H1 (cell line): ENCODE data around the gene BCL2L13. TPM values are rescaled to one million over a fixed set of nuclear protein-coding genes. Genes with fewer than 3 reads are reported as not detected.

Source experiments
- GABPA ChIP-seq: IDR thresholded peaks from 2 replicates; pipeline ENCODE4 v1.6.1; 2011; ENCODE audit warnings: mild to moderate bottlenecking, low read length, moderate library complexity, borderline replicate concordance; ENCODE audit not compliant: insufficient read depth
- MAFK ChIP-seq: IDR thresholded peaks from 2 replicates; pipeline ENCODE4 v1.6.1; 2012; ENCODE audit warnings: low read depth, mild to moderate bottlenecking, improper control_type of control experiment, low read length
- SP1 ChIP-seq: IDR thresholded peaks from 2 replicates; pipeline ENCODE4 v1.6.1; 2011; ENCODE audit warnings: low read depth, low read length
- polyA plus RNA-seq, 7 experiments: library from polyadenylated mRNA; depleted of rRNA in 3 of 7; stranded (reverse) in 5 of 7; unstranded in 2 of 7; fragments of >200 nt in 5 of 7; fragments of 200-250 nt in 2 of 7; gene quantifications; 1 replicate in 5 of 7; 2 replicates in 1 of 7; 4 replicates in 1 of 7; pipeline versions ENCODE4 v1.2.1 to v1.2.3, GENCODE V29; 2011 to 2013; ENCODE audit warnings: missing spikeins in 2 of 7, mixed read lengths in 2 of 7
- total RNA-seq: library from RNA; stranded (reverse); fragmentation: NEBNext Ultra II Directional; extraction: Animal tissue kit (Norgen Biotek cat#: 25700); gene quantifications from 2 replicates; pipeline ENCODE4 v1.2.1, GENCODE V29; 2021
- TF ChIP-seq, protein P1 (sequence below): IDR thresholded peaks from 2 replicates; pipeline ENCODE4 v1.6.1; 2012; ENCODE audit warnings: low read length, inconsistent platforms

BCL2L13 gene
- total and polyA plus RNA-seq, 2 of the 8 experiments (the other 6 are each of a cell fraction or from before 2014, with no cell fraction given) = 20.7 to 35.0 TPM

DNA sequence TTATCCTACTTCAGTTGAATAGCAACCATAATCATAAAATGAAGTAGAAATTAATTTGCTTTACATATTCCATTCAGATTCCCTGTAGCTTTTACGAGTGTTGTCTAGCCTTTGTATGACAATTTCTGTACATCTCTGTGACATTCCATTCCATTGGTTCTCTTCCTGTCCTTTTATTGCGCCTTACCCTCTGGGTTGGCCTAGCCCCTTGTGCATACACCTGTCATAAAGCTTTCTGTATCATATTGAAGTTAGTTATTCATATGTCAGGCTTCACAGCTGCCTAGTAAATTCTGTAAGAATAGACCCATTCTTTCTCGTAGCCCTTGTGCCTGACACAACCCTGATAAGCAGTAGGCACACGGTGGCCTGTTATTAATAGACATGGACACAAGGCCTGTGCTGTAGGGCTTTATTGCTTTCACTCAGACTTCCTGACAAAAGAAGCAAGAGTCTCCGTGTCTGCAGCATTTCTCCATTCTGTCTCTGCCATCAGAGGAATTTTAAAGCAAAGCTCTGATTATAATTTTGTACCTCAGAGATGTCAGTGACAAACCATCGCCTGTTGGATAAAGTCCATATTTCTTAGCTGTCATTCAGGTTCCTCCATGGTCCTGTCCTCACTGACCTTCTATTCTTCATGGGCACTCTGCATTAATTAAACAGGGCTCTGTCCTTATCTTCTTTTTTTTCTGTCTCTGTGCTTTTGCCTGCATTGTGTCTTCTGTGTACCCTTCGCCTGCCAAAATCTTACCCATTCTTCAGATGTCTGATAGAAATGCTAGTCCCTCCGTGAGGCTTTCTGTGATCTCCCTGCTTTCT lies 86.3 kb downstream of the BCL2L13 start (continued):
- TF ChIP-seq, protein P1, sequence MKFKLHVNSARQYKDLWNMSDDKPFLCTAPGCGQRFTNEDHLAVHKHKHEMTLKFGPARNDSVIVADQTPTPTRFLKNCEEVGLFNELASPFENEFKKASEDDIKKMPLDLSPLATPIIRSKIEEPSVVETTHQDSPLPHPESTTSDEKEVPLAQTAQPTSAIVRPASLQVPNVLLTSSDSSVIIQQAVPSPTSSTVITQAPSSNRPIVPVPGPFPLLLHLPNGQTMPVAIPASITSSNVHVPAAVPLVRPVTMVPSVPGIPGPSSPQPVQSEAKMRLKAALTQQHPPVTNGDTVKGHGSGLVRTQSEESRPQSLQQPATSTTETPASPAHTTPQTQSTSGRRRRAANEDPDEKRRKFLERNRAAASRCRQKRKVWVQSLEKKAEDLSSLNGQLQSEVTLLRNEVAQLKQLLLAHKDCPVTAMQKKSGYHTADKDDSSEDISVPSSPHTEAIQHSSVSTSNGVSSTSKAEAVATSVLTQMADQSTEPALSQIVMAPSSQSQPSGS = no peak
- no peak for TF ChIP-seq SP1
- no peak for TF ChIP-seq GABPA
- no peak for TF ChIP-seq MAFK
